IMR-90 (cell line): Measurements from ENCODE around the gene TP63. TPM values are rescaled to one million over a fixed set of nuclear protein-coding genes. Genes with fewer than 3 reads are reported as not detected.

Experiments used
- ATAC-seq: fragments of 200-7000 bp; cut with Tn5 transposase; 2 replicates; pipeline ENCODE4 v1.9.1; 2020; ENCODE audit warnings: low read depth, mild to moderate bottlenecking, moderate library complexity
- BruUV-seq: library from RNA; stranded (reverse); fragments of 400-500 nt; replicated peaks from 2 replicates; lab custom pipeline; 2021; lab: Mats Ljungman, UMichigan
- CTCF ChIA-PET: fragments of 300-600 bp; formaldehyde crosslinking; extraction: SDS; loops from one replicate; lab custom pipeline; 2021; ENCODE audit warnings: antibody characterized with exemption; lab: Yijun Ruan, JAX
- POLR2A ChIA-PET: fragments of 300-600 bp; sonication (Branson Sonifier 250); formaldehyde crosslinking; loops from one replicate; lab custom pipeline; 2022; ENCODE audit warnings: antibody characterized with exemption; ENCODE audit not compliant: unreplicated experiment; lab: Charles Lee
- DNase-seq: peaks from one replicate; pipeline ENCODE4 v3.0.0; 2013
- H2AFZ ChIP-seq: replicated peaks from 2 replicates; pipeline ENCODE3; 2013; ENCODE audit warnings: low read length, mild to moderate bottlenecking; ENCODE audit not compliant: poor library complexity
- H2AK5ac ChIP-seq: 2 replicates; pipeline ENCODE4 v1.6.1; 2013; ENCODE audit warnings: low read depth, low read length, inconsistent platforms
- H2AK9ac ChIP-seq: replicated peaks from 2 replicates; pipeline ENCODE3; 2013; ENCODE audit warnings: mild to moderate bottlenecking, low read depth, low read length, moderate library complexity; ENCODE audit not compliant: poor library complexity
- H2BK120ac ChIP-seq: 2 replicates; pipeline ENCODE4 v1.6.1; 2013; ENCODE audit warnings: low read depth, low read length, inconsistent platforms
- H2BK15ac ChIP-seq: 3 replicates; pipeline ENCODE4 v1.6.1; 2013; ENCODE audit warnings: low read depth, low read length, inconsistent platforms
- H2BK20ac ChIP-seq: 2 replicates; pipeline ENCODE4 v1.6.1; 2013; ENCODE audit warnings: low read depth, mild to moderate bottlenecking, inconsistent platforms, low read length, moderate library complexity
- H2BK5ac ChIP-seq: 2 replicates; pipeline ENCODE4 v1.6.1; 2013; ENCODE audit warnings: mild to moderate bottlenecking, low read depth, low read length, inconsistent platforms; ENCODE audit not compliant: poor library complexity, severe bottlenecking
- H3K14ac ChIP-seq: replicated peaks from 2 replicates; pipeline ENCODE4 v1.6.1; 2013; ENCODE audit warnings: low read depth, low read length, inconsistent platforms
- H3K18ac ChIP-seq: 2 replicates; pipeline ENCODE4 v1.6.1; 2013; ENCODE audit warnings: low read depth, low read length, control low read depth
- H3K23ac ChIP-seq: 2 replicates; pipeline ENCODE4 v1.6.1; 2013; ENCODE audit warnings: low read depth, low read length, inconsistent platforms
- H3K27ac ChIP-seq: 2 replicates; pipeline ENCODE4 v1.5.1; 2013; ENCODE audit warnings: mild to moderate bottlenecking, control low read depth, low read length; ENCODE audit not compliant: insufficient read depth
- H3K27me3 ChIP-seq: 2 replicates; pipeline ENCODE4 v1.6.1; 2013; ENCODE audit warnings: low read length; ENCODE audit not compliant: control insufficient read depth, insufficient read depth
- H3K36me3 ChIP-seq: 2 replicates; pipeline ENCODE4 v1.6.1; 2013; ENCODE audit warnings: low read length, mixed read lengths; ENCODE audit not compliant: control insufficient read depth, insufficient read depth
- H3K4ac ChIP-seq: 2 replicates; pipeline ENCODE4 v1.6.1; 2013; ENCODE audit warnings: low read depth, low read length, inconsistent platforms
- H3K4me1 ChIP-seq: 2 replicates; pipeline ENCODE4 v1.6.1; 2013; ENCODE audit warnings: low read length, mixed read lengths; ENCODE audit not compliant: control insufficient read depth, insufficient read depth
- H3K4me2 ChIP-seq: 2 replicates; pipeline ENCODE4 v1.6.1; 2013; ENCODE audit warnings: low read depth, mild to moderate bottlenecking, control low read depth, low read length, moderate library complexity
- H3K4me3 ChIP-seq: 2 replicates; pipeline ENCODE4 v1.5.1; 2013; ENCODE audit warnings: low read depth, mild to moderate bottlenecking, control low read depth, low read length, moderate library complexity; ENCODE audit not compliant: insufficient read depth
- H3K56ac ChIP-seq: 2 replicates; pipeline ENCODE4 v1.6.1; 2013; ENCODE audit warnings: low read length, inconsistent platforms; ENCODE audit not compliant: insufficient read depth; ENCODE audit errors: extremely low read depth
- H3K79me1 ChIP-seq, 2 experiments: 2 replicates each; pipeline ENCODE4 v1.6.1; 2013; ENCODE audit warnings: low read length in 2 of 2, inconsistent platforms in 1 of 2, low read depth in 1 of 2
- H3K9ac ChIP-seq: 2 replicates; pipeline ENCODE4 v1.6.1; 2013; ENCODE audit warnings: low read depth, low read length, control low read depth
- H3K9me1 ChIP-seq: 2 replicates; pipeline ENCODE4 v1.6.1; 2013; ENCODE audit warnings: low read length, inconsistent platforms; ENCODE audit not compliant: insufficient read depth
- H3K9me3 ChIP-seq: 2 replicates; pipeline ENCODE4 v1.6.1; 2013; ENCODE audit warnings: low read length; ENCODE audit not compliant: control insufficient read depth, insufficient read depth
- H4K20me1 ChIP-seq: 2 replicates; pipeline ENCODE4 v1.6.1; 2013; ENCODE audit warnings: low read length, inconsistent platforms; ENCODE audit not compliant: insufficient read depth
- H4K5ac ChIP-seq: 2 replicates; pipeline ENCODE4 v1.6.1; 2013; ENCODE audit warnings: mild to moderate bottlenecking, low read depth, low read length, control low read depth
- H4K8ac ChIP-seq, 2 experiments: 2 replicates each; pipeline ENCODE4 v1.6.1; 2013; ENCODE audit warnings: low read depth in 2 of 2, low read length in 2 of 2, control low read depth in 1 of 2, inconsistent platforms in 1 of 2
- H4K91ac ChIP-seq: 2 replicates; pipeline ENCODE4 v1.6.1; 2013; ENCODE audit warnings: low read depth, low read length, inconsistent platforms; ENCODE audit not compliant: insufficient read depth
- BHLHE40 ChIP-seq: fragments of 150-350 bp; IDR thresholded peaks from 2 replicates; pipeline ENCODE4 v1.6.1; 2016; ENCODE audit warnings: mild to moderate bottlenecking, low read depth, low read length
- CEBPB ChIP-seq: IDR thresholded peaks from 2 replicates; pipeline ENCODE4 v1.6.1; 2012; ENCODE audit warnings: low read depth, low read length, improper control_type of control experiment
- CHD1 ChIP-seq: IDR thresholded peaks from 2 replicates; pipeline ENCODE4 v1.6.1; 2012; ENCODE audit warnings: low read depth, low read length, improper control_type of control experiment
- CTCF ChIP-seq: conservative IDR thresholded peaks from 2 replicates; pipeline ENCODE4 v1.5.1; 2012; ENCODE audit warnings: mild to moderate bottlenecking, low read depth, low read length, improper control_type of control experiment
- FOS ChIP-seq: fragments of 150-350 bp; IDR thresholded peaks from 2 replicates; pipeline ENCODE4 v1.6.1; 2016; ENCODE audit warnings: low read depth, low read length
- MAZ ChIP-seq: IDR thresholded peaks from 2 replicates; pipeline ENCODE4 v1.6.1; 2012; ENCODE audit warnings: low read depth, mild to moderate bottlenecking, low read length, improper control_type of control experiment, moderate library complexity, borderline replicate concordance
- MXI1 ChIP-seq: IDR thresholded peaks from 2 replicates; pipeline ENCODE4 v1.6.1; 2012; ENCODE audit warnings: low read depth, mild to moderate bottlenecking, low read length, moderate library complexity, borderline replicate concordance
- POLR2A ChIP-seq: IDR thresholded peaks from 2 replicates; pipeline ENCODE4 v1.6.1; 2012; ENCODE audit warnings: mild to moderate bottlenecking, low read depth, low read length
- RAD21 ChIP-seq: IDR thresholded peaks from 2 replicates; pipeline ENCODE4 v1.6.1; 2012; ENCODE audit warnings: low read length, improper control_type of control experiment
- RCOR1 ChIP-seq: IDR thresholded peaks from 2 replicates; pipeline ENCODE4 v1.6.1; 2012; ENCODE audit warnings: mild to moderate bottlenecking, low read length, improper control_type of control experiment; ENCODE audit not compliant: insufficient replicate concordance
- RFX5 ChIP-seq: IDR thresholded peaks from 2 replicates; pipeline ENCODE4 v1.8.0; 2012; ENCODE audit warnings: low read depth, mild to moderate bottlenecking, low read length, moderate library complexity
- SMC3 ChIP-seq: fragments of 150-350 bp; IDR thresholded peaks from 2 replicates; pipeline ENCODE4 v1.6.1; 2016; ENCODE audit warnings: low read depth, mild to moderate bottlenecking, antibody characterized with exemption, low read length, moderate library complexity
- dilution Hi-C: fragments of 300-500 bp; cut with HindIII; formaldehyde crosslinking; loops from one replicate; pipeline ENCODE4 v1.14.3; 2018; ENCODE audit warnings: low sequenced_read_pairs; ENCODE audit not compliant: unreplicated experiment
- in situ Hi-C: fragments of 300-500 bp; cut with MboI; formaldehyde crosslinking; loops from 3 replicates; pipeline ENCODE4 v1.14.3; 2019; ENCODE audit warnings: low sequenced_read_pairs, inconsistent platforms, mixed read lengths
- intact Hi-C: fragments of 100-400 bp; cut with micrococcal nuclease; formaldehyde crosslinking; loops from 2 replicates; pipeline ENCODE4 v1.10.0; 2022
- polyA plus RNA-seq, 3 experiments: library from polyadenylated mRNA; depleted of rRNA; stranded (reverse); fragments of >200 nt; gene quantifications; 2 replicates each; pipeline ENCODE4 v1.2.3, GENCODE V29; 2012; ENCODE audit warnings: low replicate concordance in 1 of 3
- total RNA-seq: library from RNA; depleted of rRNA; stranded (reverse); fragments of >200 nt; gene quantifications from 2 replicates; pipeline ENCODE4 v1.2.3, GENCODE V29; 2012
- TF ChIP-seq, protein P1 (sequence below): fragments of 150-350 bp; IDR thresholded peaks from 2 replicates; pipeline ENCODE4 v1.6.1; 2016; ENCODE audit warnings: low read depth, mild to moderate bottlenecking, low read length, moderate library complexity, borderline replicate concordance
- TF ChIP-seq, protein P2 (sequence below): fragments of 150-350 bp; IDR thresholded peaks from 2 replicates; pipeline ENCODE4 v1.6.1; 2017; ENCODE audit warnings: mild to moderate bottlenecking, antibody characterized with exemption, low read length, low read depth

TP63 gene
- total and polyA plus RNA-seq, 2 of the 4 experiments (the other 2 are of a cell fraction), result not detected

- no peaks in the 10 kb centered on the region for H3K27me3 ChIP-seq
- H2AK9ac ChIP-seq, result no peak overlapping the region
- H4K20me1 ChIP-seq, result no peaks in the 10 kb centered on the region; the same call in 1 of the 2 replicates
- no TSS peak for BruUV-seq
- H2BK15ac ChIP-seq, result no peak overlapping the region; the same call in 1 of the 3 replicates
- H3K4ac ChIP-seq, result peak overlapping the region; percentile 35; the same call in 1 of the 2 replicates
- H4K91ac ChIP-seq, result peak overlapping the region; percentile 11; the same call in 1 of the 2 replicates
- peak overlapping the region; percentile 45; the same call in 1 of the 2 replicates for H2BK120ac ChIP-seq
- dilution Hi-C loops (no loop called here), intact Hi-C loops (no loop called here), in situ Hi-C loops (no loop called here)
- no peak overlapping the region for H3K4me2 ChIP-seq
- H2AK5ac ChIP-seq, result peak overlapping the region; percentile 42; the same call in 1 of the 2 replicates
- no peak overlapping the region for H3K23ac ChIP-seq
- H3K36me3 ChIP-seq, result no peaks in the 10 kb centered on the region
- H3K9me1 ChIP-seq, result peaks cover 2% of the 10 kb centered on the region
- H2BK5ac ChIP-seq, result peak overlapping the region; percentile 72
- no peaks in the 10 kb centered on the region for H3K9me3 ChIP-seq
- H4K5ac ChIP-seq, result no peak overlapping the region
- no peak overlapping the region for H3K9ac ChIP-seq
- DNase-seq (peak; percentile 99), ATAC-seq (peak; percentile 94)
- H3K18ac ChIP-seq, result no peak overlapping the region; the same call in 1 of the 2 replicates
- POLR2A ChIA-PET, result no interaction called here
- no peak overlapping the region for H3K56ac ChIP-seq
- peak overlapping the region; percentile 74; the same call in 1 of the 2 replicates for H2BK20ac ChIP-seq
- H3K79me1 ChIP-seq, result no peaks in the 10 kb centered on the region
- H4K8ac ChIP-seq, result peak overlapping the region in 1 of 2 experiments; percentile 27; a peak in 2 of 4 replicates
- H3K4me3 ChIP-seq, result no peak overlapping the region
- peaks cover 9% of the 10 kb centered on the region for H3K4me1 ChIP-seq
- H2AFZ ChIP-seq, result no peak overlapping the region
- CTCF ChIA-PET, result no interaction called here
- H3K14ac ChIP-seq, result peak overlapping the region; percentile 20; the same call in 1 of the 2 replicates
- no peak overlapping the region for H3K27ac ChIP-seq
- TF ChIP-seq BHLHE40, result no peak
- no peak for TF ChIP-seq SMC3
- TF ChIP-seq, protein P1, sequence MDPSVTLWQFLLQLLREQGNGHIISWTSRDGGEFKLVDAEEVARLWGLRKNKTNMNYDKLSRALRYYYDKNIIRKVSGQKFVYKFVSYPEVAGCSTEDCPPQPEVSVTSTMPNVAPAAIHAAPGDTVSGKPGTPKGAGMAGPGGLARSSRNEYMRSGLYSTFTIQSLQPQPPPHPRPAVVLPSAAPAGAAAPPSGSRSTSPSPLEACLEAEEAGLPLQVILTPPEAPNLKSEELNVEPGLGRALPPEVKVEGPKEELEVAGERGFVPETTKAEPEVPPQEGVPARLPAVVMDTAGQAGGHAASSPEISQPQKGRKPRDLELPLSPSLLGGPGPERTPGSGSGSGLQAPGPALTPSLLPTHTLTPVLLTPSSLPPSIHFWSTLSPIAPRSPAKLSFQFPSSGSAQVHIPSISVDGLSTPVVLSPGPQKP, result no peak
- no peak for TF ChIP-seq FOS
- TF ChIP-seq POLR2A, result no peak
- 0 out of 2 replicates have a peak, but pooled peaks have one; percentile 43 for TF ChIP-seq MAZ
- no peak for TF ChIP-seq MXI1
- no peak for TF ChIP-seq RFX5
- peak; percentile 53 for TF ChIP-seq CEBPB
- TF ChIP-seq RCOR1, result peak; percentile 50
- TF ChIP-seq, protein P2, sequence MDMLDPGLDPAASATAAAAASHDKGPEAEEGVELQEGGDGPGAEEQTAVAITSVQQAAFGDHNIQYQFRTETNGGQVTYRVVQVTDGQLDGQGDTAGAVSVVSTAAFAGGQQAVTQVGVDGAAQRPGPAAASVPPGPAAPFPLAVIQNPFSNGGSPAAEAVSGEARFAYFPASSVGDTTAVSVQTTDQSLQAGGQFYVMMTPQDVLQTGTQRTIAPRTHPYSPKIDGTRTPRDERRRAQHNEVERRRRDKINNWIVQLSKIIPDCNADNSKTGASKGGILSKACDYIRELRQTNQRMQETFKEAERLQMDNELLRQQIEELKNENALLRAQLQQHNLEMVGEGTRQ, result no peak
- no peak for TF ChIP-seq CTCF
- TF ChIP-seq CHD1, result no peak
- TF ChIP-seq RAD21, result no peak
Measured at GRCh38 chr3:189710620-189711402, 79.6 kb downstream of the TP63 start.
